ENCODE data around the gene SCGB3A1. TPM values are rescaled to one million over a fixed set of nuclear protein-coding genes. Genes with fewer than 3 reads are reported as not detected.

Gene SCGB3A1
- total RNA-seq, 1 donor: not detected

GRCh38 chr5:180619563-180619915 lies 28.2 kb upstream of the SCGB3A1 start:
- DNase-seq (ENCODE audit: low read depth): no peak
- no peak overlapping the region for H3K4me3 ChIP-seq (ENCODE audit: low read depth, low read length)
- TF ChIP-seq CTCF (IDR thresholded peaks at IDR 0.05; ENCODE audit: insufficient read depth, low read depth, low read length): no peak

GRCh38 chr5:180618829-180619562 lies 27.7 kb upstream of the SCGB3A1 start:
- TF ChIP-seq CTCF (IDR thresholded peaks at IDR 0.05; ENCODE audit: insufficient read depth, low read depth, low read length): peak; percentile 26
- peak overlapping the region; percentile 37 for H3K4me3 ChIP-seq (ENCODE audit: low read depth, low read length)
- peak; percentile 53 for DNase-seq (ENCODE audit: low read depth)

GRCh38 chr5:180618487-180618828 lies 27.2 kb upstream of the SCGB3A1 start:
- no peak for TF ChIP-seq CTCF (IDR thresholded peaks at IDR 0.05; ENCODE audit: insufficient read depth, low read depth, low read length)
- DNase-seq (ENCODE audit: low read depth): no peak
- H3K4me3 ChIP-seq (ENCODE audit: low read depth, low read length): peak overlapping the region; percentile 37

- no peak for DNase-seq (ENCODE audit: low read depth)
- no peak overlapping the region for H3K4me3 ChIP-seq (ENCODE audit: low read depth, low read length)
- no peak for TF ChIP-seq CTCF (IDR thresholded peaks at IDR 0.05; ENCODE audit: insufficient read depth, low read depth, low read length)
Observed at GRCh38 chr5:180613814-180614188, 22.5 kb upstream of the SCGB3A1 start.

- no peak for DNase-seq (ENCODE audit: low read depth)
- H3K4me3 ChIP-seq (ENCODE audit: low read depth, low read length): no peak overlapping the region
- TF ChIP-seq CTCF (IDR thresholded peaks at IDR 0.05; ENCODE audit: insufficient read depth, low read depth, low read length): no peak
Observed at GRCh38 chr5:180613188-180613813, 22.0 kb upstream of the SCGB3A1 start.

GRCh38 chr5:180612683-180613082 lies 21.4 kb upstream of the SCGB3A1 start:
- TF ChIP-seq CTCF (IDR thresholded peaks at IDR 0.05; ENCODE audit: insufficient read depth, low read depth, low read length): no peak
- no peak for DNase-seq (ENCODE audit: low read depth)
- no peak overlapping the region for H3K4me3 ChIP-seq (ENCODE audit: low read depth, low read length)

All from fibroblast of villous mesenchyme (primary cell).